ENCODE data around the gene ELFN2. TPM values are rescaled to one million over a fixed set of nuclear protein-coding genes. Genes with fewer than 3 reads are reported as not detected.

The ELFN2 gene
- total RNA-seq, 1 donor from 2014 or later, result 0.97 TPM

- no peak for DNase-seq (ENCODE audit: extremely low spot score, unreplicated experiment)
- no peak for TF ChIP-seq CTCF (IDR thresholded peaks at IDR 0.05)
- Mint-ChIP-seq H3K36me3 (ENCODE audit: unreplicated experiment) (no peaks in the 10 kb centered on the region), H3K4me1 (ENCODE audit: unreplicated experiment) (peaks cover 39% of the 10 kb centered on the region), H3K27ac (ENCODE audit: unreplicated experiment) (no peak overlapping the region), H3K27me3 (ENCODE audit: unreplicated experiment) (peaks cover 37% of the 10 kb centered on the region), H3K9me3 (ENCODE audit: unreplicated experiment) (no peaks in the 10 kb centered on the region), H3K4me3 (ENCODE audit: unreplicated experiment) (no peak overlapping the region)
Observed at GRCh38 chr22:37335806-37336199, 91.5 kb downstream of the ELFN2 start.

- peak overlapping the region; percentile 33 for H3K4me3 Mint-ChIP-seq (ENCODE audit: unreplicated experiment)
- no peaks in the 10 kb centered on the region for H3K9me3 Mint-ChIP-seq (ENCODE audit: unreplicated experiment)
- H3K27ac Mint-ChIP-seq (ENCODE audit: unreplicated experiment), result no peak overlapping the region
- DNase-seq (ENCODE audit: extremely low spot score, unreplicated experiment), result no peak
- no peak for TF ChIP-seq CTCF (IDR thresholded peaks at IDR 0.05)
- H3K36me3 Mint-ChIP-seq (ENCODE audit: unreplicated experiment), result no peaks in the 10 kb centered on the region
- peaks cover 39% of the 10 kb centered on the region for H3K4me1 Mint-ChIP-seq (ENCODE audit: unreplicated experiment)
- H3K27me3 Mint-ChIP-seq (ENCODE audit: unreplicated experiment), result peaks cover 31% of the 10 kb centered on the region
Observed at GRCh38 chr22:37334859-37335805, 92.1 kb downstream of the ELFN2 start.

GRCh38 chr22:37334461-37334858 is 92.8 kb downstream of the ELFN2 start:
- no peaks in the 10 kb centered on the region for H3K36me3 Mint-ChIP-seq (ENCODE audit: unreplicated experiment)
- H3K4me3 Mint-ChIP-seq (ENCODE audit: unreplicated experiment), result no peak overlapping the region
- no peak for DNase-seq (ENCODE audit: extremely low spot score, unreplicated experiment)
- no peaks in the 10 kb centered on the region for H3K9me3 Mint-ChIP-seq (ENCODE audit: unreplicated experiment)
- peaks cover 44% of the 10 kb centered on the region for H3K4me1 Mint-ChIP-seq (ENCODE audit: unreplicated experiment)
- no peak overlapping the region for H3K27ac Mint-ChIP-seq (ENCODE audit: unreplicated experiment)
- TF ChIP-seq CTCF (IDR thresholded peaks at IDR 0.05), result no peak
- H3K27me3 Mint-ChIP-seq (ENCODE audit: unreplicated experiment), result peaks cover 31% of the 10 kb centered on the region

GRCh38 chr22:37333724-37334460 is 93.4 kb downstream of the ELFN2 start:
- Mint-ChIP-seq H3K9me3 (ENCODE audit: unreplicated experiment) (no peaks in the 10 kb centered on the region), H3K4me3 (ENCODE audit: unreplicated experiment) (no peak overlapping the region), H3K27ac (ENCODE audit: unreplicated experiment) (no peak overlapping the region), H3K36me3 (ENCODE audit: unreplicated experiment) (no peaks in the 10 kb centered on the region), H3K27me3 (ENCODE audit: unreplicated experiment) (peaks cover 26% of the 10 kb centered on the region), H3K4me1 (ENCODE audit: unreplicated experiment) (peaks cover 48% of the 10 kb centered on the region)
- TF ChIP-seq CTCF (IDR thresholded peaks at IDR 0.05), result no peak
- DNase-seq (ENCODE audit: extremely low spot score, unreplicated experiment), result no peak

Data from osteocyte (in vitro differentiated cells).